Chondrocyte (in vitro differentiated cells): ENCODE results near the gene TGFB2. TPM values are rescaled to one million over a fixed set of nuclear protein-coding genes. Genes with fewer than 3 reads are reported as not detected.

Experiments
- DNase-seq: peaks from one replicate; pipeline ENCODE4 v3.0.0; 2021; ENCODE audit warnings: mixed read lengths, low spot score
- H3K27ac Mint-ChIP-seq: one replicate; pipeline ENCODE4 v1.8.0; 2021; ENCODE audit warnings: mild to moderate bottlenecking, moderate library complexity, mixed read lengths; ENCODE audit not compliant: unreplicated experiment
- H3K27me3 Mint-ChIP-seq: 2 replicates; pipeline ENCODE4 v1.8.0; 2021; ENCODE audit warnings: low read depth, mixed read lengths
- H3K36me3 Mint-ChIP-seq: 2 replicates; pipeline ENCODE4 v1.8.0; 2021; ENCODE audit warnings: low read depth, mixed read lengths
- H3K4me1 Mint-ChIP-seq: 2 replicates; pipeline ENCODE4 v1.8.0; 2021; ENCODE audit warnings: low read depth, mild to moderate bottlenecking, mixed read lengths
- H3K4me3 Mint-ChIP-seq: one replicate; pipeline ENCODE4 v1.8.0; 2021; ENCODE audit warnings: mild to moderate bottlenecking, moderate library complexity, mixed read lengths; ENCODE audit not compliant: unreplicated experiment
- H3K9me3 Mint-ChIP-seq: 2 replicates; pipeline ENCODE4 v1.8.0; 2021; ENCODE audit warnings: low read depth, mixed read lengths
- CTCF ChIP-seq: fragments of 200-600 bp; sonication (generic); IDR thresholded peaks from 2 replicates; pipeline ENCODE4 v1.5.0; 2021; ENCODE audit warnings: antibody characterized with exemption, mild to moderate bottlenecking, moderate library complexity
- total RNA-seq: library from RNA; stranded (reverse); gene quantifications from 3 replicates; pipeline ENCODE4 v1.2.1, GENCODE V29; 2021

Gene TGFB2
- total RNA-seq, 1 donor from 2014 or later = 226 TPM

- H3K27me3 Mint-ChIP-seq = no peaks in the 10 kb centered on the region
- no peak overlapping the region for H3K4me3 Mint-ChIP-seq
- H3K36me3 Mint-ChIP-seq = no peaks in the 10 kb centered on the region
- peak overlapping the region; percentile 47 for H3K27ac Mint-ChIP-seq
- DNase-seq = no peak
- no peaks in the 10 kb centered on the region for H3K9me3 Mint-ChIP-seq
- peak; percentile 86 for TF ChIP-seq CTCF
- peaks cover 25% of the 10 kb centered on the region for H3K4me1 Mint-ChIP-seq
Measured at GRCh38 chr1:218299416-218299815, 45.7 kb upstream of the TGFB2 start.

GRCh38 chr1:218301217-218301616 lies 43.9 kb upstream of the TGFB2 start:
- Mint-ChIP-seq H3K4me1 (peaks cover 38% of the 10 kb centered on the region), H3K27me3 (no peaks in the 10 kb centered on the region), H3K4me3 (no peak overlapping the region), H3K36me3 (peaks cover 1% of the 10 kb centered on the region), H3K27ac (no peak overlapping the region), H3K9me3 (no peaks in the 10 kb centered on the region)
- no peak for DNase-seq
- no peak for TF ChIP-seq CTCF

GRCh38 chr1:218302155-218302554 lies 43.0 kb upstream of the TGFB2 start:
- no peak for TF ChIP-seq CTCF
- Mint-ChIP-seq H3K4me3 (no peak overlapping the region), H3K27ac (no peak overlapping the region), H3K9me3 (no peaks in the 10 kb centered on the region), H3K27me3 (no peaks in the 10 kb centered on the region), H3K4me1 (peaks cover 35% of the 10 kb centered on the region), H3K36me3 (peaks cover 2% of the 10 kb centered on the region)
- DNase-seq = no peak

GRCh38 chr1:218303176-218303879 lies 41.8 kb upstream of the TGFB2 start:
- Mint-ChIP-seq H3K9me3 (no peaks in the 10 kb centered on the region), H3K27ac (no peak overlapping the region), H3K4me1 (peaks cover 25% of the 10 kb centered on the region), H3K27me3 (no peaks in the 10 kb centered on the region), H3K4me3 (no peak overlapping the region), H3K36me3 (peaks cover 6% of the 10 kb centered on the region)
- no peak for DNase-seq
- no peak for TF ChIP-seq CTCF

- Mint-ChIP-seq H3K4me1 (peaks cover 25% of the 10 kb centered on the region), H3K4me3 (peak overlapping the region; percentile 2), H3K36me3 (peaks cover 6% of the 10 kb centered on the region), H3K27ac (peak overlapping the region; percentile 73), H3K9me3 (no peaks in the 10 kb centered on the region), H3K27me3 (no peaks in the 10 kb centered on the region)
- DNase-seq = no peak
- TF ChIP-seq CTCF = no peak
Measured at GRCh38 chr1:218304281-218305039, 40.7 kb upstream of the TGFB2 start.
